ENCODE data around the gene BNC2.
"Not testable (repeated sequence)": the region's sequence is repeated elsewhere in the genome, so short reads cannot be mapped to it uniquely, and the experiment has no call there.

The BNC2 gene

DNA sequence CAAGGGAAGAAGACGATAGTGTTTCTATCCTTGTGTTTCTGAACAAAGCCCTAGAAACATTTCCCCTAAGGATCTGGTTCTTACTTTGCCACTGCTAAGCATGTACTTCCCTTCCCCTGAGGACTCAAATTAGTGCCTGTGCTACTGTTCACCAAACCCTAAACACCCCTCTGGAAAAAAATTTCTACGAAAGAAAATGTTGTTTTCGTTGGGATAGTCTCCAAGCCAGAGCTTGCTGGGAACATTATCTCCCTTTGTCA, 294.6 kb downstream of the BNC2 start:
- no peak for DNase-seq

DNA sequence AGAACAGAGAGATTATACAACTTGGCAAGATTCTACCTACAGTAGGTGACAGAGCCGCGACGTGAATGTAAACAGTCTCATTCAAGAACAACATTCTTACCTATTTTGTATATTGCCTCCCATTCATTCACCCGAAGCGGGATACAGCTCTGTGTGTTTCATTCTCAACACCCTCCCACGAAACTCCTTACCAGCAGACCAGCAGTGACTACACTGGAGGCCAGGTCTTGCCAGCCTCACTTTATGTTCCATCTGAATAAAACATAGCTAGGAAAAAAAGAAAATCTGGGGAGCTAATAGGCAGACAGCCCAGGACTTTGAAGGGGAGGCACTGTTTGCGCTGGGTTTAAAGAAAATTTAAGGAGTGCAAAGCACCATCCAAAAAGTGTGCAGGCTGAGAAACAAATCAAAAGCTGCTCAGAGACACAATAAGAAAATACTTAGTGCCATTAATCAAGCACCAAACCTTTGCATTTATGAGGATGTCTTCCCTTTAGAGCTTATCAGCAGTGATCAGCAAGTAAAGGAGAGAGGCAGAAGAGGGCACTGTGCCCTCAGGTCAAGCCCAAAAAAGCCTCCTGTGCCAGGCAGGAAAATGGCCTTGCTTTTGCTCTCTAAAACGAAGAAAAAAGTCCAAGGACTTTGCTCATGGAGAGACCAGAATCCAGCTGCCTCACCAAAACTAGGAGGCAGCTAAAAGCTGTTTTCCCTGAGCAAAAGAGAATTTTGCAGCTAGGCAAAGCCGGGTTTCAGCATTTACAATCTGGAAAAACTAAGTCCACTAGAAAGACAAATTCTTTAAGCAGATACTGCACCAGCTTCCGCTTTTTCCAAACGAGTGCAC, 295.1 kb downstream of the BNC2 start:
- no peak for DNase-seq

GRCh38 chr9:16572005-16572734, 298.3 kb downstream of the BNC2 start:
- DNase-seq: peak; percentile 60

GRCh38 chr9:16571127-16571802, 299.2 kb downstream of the BNC2 start:
- peak; percentile 23 for DNase-seq

GRCh38 chr9:16563446-16563845, 307.0 kb downstream of the BNC2 start:
- no peak for DNase-seq

DNA sequence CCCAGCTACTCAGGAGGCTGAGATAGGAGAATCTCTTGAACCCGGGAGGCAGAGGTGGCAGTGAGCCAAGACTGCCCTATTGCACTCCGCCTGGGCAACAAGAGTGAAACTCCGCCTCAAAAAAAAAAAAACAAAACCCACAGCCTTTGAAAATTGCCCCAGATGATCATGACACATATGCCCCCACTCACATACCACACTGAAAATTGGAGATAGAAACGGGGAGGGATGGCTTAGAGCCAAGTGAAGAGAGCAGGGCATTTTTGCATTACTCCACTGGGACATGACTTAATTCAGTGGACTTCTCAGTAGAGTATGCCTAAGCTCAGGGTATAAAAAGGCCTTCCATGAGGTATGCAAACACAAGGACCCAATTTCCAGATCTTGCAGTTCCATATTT, 309.3 kb downstream of the BNC2 start:
- no peak for DNase-seq

DNA sequence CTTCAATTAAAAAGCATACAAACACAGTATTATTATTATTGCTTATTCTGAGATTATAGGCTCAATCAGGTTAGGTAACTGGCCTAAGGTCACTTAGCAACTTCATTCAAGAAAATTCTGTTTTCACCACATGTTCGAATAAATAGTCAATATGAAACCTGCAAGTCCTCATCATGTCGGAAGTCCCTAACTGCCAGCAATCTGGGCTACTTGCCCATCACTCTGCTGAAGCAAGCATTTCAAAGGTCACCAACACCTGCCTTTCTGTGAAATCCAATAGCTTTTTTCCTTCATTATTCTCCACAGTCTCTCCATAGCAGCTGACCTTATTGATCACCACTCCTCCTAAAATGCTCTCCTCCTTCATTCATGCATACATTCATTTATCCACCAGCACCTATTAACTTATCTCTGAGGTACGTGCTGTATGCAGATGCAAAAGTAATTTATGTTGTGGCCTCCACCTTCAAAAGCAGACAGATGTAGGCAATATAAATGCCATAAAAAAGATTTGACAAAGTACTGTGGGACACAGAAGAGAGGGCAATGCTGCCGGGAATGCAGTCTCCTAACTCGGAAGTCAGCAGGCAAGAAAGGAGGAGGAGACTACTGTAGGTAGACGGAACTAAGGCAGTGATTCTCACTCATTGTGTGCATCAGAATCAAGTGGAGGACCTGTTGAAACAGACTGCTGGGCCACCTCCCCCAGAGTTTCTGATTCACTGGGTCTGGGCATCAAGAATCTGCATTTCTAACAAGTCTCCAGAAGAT, 310.9 kb downstream of the BNC2 start:
- no peak for DNase-seq

GRCh38 chr9:16555802-16556201, 314.7 kb downstream of the BNC2 start:
- no peak for DNase-seq

GRCh38 chr9:16553869-16554540, 316.5 kb downstream of the BNC2 start:
- DNase-seq: no peak

- no peak for DNase-seq
These were observed 318.2 kb downstream of the BNC2 start for GRCh38 chr9:16552252-16552651.

DNA sequence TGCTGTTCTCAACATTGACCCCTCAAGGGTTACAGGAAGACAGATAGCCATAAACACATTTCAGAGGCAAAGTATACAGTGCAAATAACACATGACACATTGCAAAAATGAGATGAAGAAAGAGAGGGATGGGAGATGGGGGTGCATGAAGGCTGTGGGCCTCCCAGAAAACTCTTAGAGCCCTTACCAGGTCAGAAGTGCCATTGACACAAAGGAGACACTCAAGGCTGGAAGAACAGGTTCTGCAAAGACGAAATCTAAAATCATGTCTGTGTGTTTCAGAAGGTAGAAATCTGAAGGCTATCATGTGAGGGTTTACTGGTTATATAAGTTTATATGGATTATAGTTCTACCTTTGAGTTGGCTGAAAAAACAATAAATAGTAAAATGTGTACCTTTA, 318.8 kb downstream of the BNC2 start:
- DNase-seq: no peak

GRCh38 chr9:16545639-16546038, 324.8 kb downstream of the BNC2 start:
- no peak for DNase-seq

DNA sequence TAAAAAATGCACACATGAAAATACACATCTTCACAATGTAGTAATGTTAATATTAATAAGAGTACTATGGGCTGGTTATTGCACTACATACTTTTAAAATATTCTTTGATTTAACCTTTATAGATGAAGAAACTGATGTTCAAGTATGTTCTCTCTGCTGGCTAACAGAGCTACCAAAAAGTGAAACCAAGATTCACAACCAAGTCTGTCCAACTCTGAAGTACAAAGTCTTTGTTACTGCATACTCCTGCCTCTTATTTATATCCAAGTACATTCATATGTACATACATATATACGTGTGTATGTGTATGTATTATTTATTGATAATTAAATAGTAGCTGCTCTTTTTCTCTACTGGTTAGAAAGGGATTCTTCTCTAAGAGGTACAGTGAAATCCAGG, 325.6 kb downstream of the BNC2 start:
- DNase-seq: no peak

DNA sequence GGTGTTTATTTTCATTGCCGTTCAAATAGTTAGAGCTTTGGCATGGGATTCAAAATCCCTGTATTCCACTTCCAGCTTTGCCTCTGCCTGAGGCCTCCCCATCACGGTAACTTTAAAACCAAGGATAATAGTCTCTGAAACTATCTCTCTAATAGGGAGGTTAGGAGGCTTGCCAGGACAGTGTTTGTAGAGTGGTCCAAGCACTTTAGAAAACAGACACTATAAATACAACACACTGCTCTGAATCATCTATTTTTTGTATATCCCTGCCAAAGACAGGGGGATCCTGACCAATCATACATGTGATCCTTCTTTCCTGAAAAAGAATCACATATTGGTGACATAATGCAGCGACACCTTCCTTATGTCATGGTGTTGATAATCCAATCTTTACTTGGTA, 326.8 kb downstream of the BNC2 start:
- no peak for DNase-seq

DNA sequence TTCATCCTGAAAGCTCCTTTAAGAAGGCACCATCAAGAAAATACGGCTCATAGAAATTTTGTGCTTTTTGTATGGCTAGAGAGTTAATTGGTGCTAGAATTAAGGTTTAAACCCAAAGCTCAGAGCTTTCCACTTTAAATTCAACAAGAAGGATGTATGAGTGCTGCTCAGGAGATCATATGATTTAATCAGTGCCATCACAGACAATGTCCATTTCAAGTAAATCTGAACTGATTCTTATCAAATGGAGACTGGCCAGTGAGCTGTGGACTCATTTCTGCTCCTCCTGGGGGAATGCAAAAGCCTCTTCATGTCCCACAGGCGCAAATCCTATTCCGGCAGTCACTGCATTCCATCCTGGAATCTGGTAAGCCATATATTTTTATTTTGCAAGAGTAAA, 327.2 kb downstream of the BNC2 start:
- no peak for DNase-seq

DNA sequence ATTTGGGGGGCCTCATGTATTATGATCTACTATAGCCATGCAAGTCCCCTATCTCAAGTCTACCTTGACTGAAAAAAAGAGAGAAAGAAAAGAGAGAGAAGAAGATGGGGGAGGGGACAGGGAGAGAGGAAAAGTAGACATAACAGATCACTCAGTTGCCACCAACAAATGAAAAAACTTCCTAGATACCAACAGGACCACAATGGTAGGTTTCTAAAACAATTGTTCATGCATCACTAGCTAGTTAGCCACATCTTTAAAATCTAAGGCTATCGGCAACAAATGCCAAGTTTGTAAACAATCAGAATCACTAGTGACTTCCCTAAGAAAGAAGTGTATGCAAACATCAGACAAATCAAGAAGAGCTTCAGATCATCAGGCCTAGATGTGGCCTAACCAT, 328.2 kb downstream of the BNC2 start:
- DNase-seq: no peak

GRCh38 chr9:16540743-16541613, 329.5 kb downstream of the BNC2 start:
- peak; percentile 81 for DNase-seq

- not testable (repeated sequence) for DNase-seq
These were observed 330.8 kb downstream of the BNC2 start for GRCh38 chr9:16539626-16540025.

DNA sequence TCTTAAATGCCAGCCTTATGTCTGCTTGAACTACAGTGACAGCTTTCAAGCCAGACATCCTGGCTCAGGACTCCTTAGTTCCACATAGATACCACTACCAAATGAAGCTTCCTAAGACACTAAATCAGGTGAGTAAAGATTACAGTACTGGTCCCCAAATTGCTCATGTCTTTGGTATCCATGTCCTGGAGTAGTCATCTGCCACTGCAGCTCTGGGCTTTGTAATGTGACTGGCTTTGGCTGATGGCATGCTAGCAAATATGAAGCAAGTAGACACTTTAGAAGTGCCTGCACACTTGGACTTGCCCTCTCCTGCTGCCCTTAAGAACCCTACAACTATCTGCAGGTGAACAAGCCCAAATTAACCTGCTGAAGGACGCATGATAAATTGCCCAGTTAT, 334.9 kb downstream of the BNC2 start:
- DNase-seq: no peak

- peak; percentile 34 for DNase-seq
These were observed 337.6 kb downstream of the BNC2 start for GRCh38 chr9:16532681-16533450.

GRCh38 chr9:16532272-16532671, 338.2 kb downstream of the BNC2 start:
- peak; percentile 59 for DNase-seq
